SK-N-SH treated with all-trans-retinoic acid at 6 μM for 48 hours (cell line): Measurements from ENCODE around the gene RTP1.
"Not testable (repeated sequence)": the region's sequence is repeated elsewhere in the genome, so short reads cannot be mapped to it uniquely, and the experiment has no call there.

ENCODE experiments used
- ATAC-seq: fragments of 200-7000 bp; cut with Tn5 transposase; 3 replicates; pipeline ENCODE4 v1.9.1; 2020; ENCODE audit warnings: mild to moderate bottlenecking, moderate library complexity
- ARNTL ChIP-seq: fragments of 450-650 bp; formaldehyde crosslinking; IDR thresholded peaks from 2 replicates; pipeline ENCODE4 v1.5.0; 2020; ENCODE audit warnings: low read depth, mild to moderate bottlenecking, moderate library complexity, borderline replicate concordance
- BACH2 ChIP-seq: fragments of 250-450 bp; sonication (Bioruptor Pico); IDR thresholded peaks from 2 replicates; pipeline ENCODE4 v1.9.0; 2021; ENCODE audit warnings: mild to moderate bottlenecking, borderline replicate concordance
- CSDC2 ChIP-seq: fragments of 250-450 bp; sonication (Bioruptor Pico); IDR thresholded peaks from 2 replicates; pipeline ENCODE4 v1.5.0; 2020; ENCODE audit warnings: mild to moderate bottlenecking, moderate library complexity
- ESRRG ChIP-seq: fragments of 250-450 bp; sonication (Bioruptor Pico); IDR thresholded peaks from 2 replicates; pipeline ENCODE4 v1.6.1; 2021; ENCODE audit warnings: mild to moderate bottlenecking
- ISL1 ChIP-seq: fragments of 250-450 bp; sonication (Bioruptor Pico); IDR thresholded peaks from 2 replicates; pipeline ENCODE4 v2.1.2; 2022; ENCODE audit warnings: mild to moderate bottlenecking, moderate library complexity
- OSR1 ChIP-seq: fragments of 250-450 bp; sonication (Bioruptor Pico); IDR thresholded peaks from 2 replicates; pipeline ENCODE4 v1.8.0; 2022; ENCODE audit warnings: moderate library complexity, mild to moderate bottlenecking, inconsistent platforms
- PPARA ChIP-seq: fragments of 250-450 bp; sonication (Bioruptor Pico); IDR thresholded peaks from 2 replicates; pipeline ENCODE4 v1.5.0; 2020; ENCODE audit warnings: mild to moderate bottlenecking, borderline replicate concordance
- TOX ChIP-seq: fragments of 250-450 bp; sonication (Bioruptor Pico); IDR thresholded peaks from 2 replicates; pipeline ENCODE4 v1.8.0; 2021; ENCODE audit warnings: mild to moderate bottlenecking, moderate library complexity, borderline replicate concordance
- ZC3H10 ChIP-seq: fragments of 250-450 bp; sonication (Bioruptor Pico); IDR thresholded peaks from 2 replicates; pipeline ENCODE4 v1.5.1; 2021; ENCODE audit warnings: mild to moderate bottlenecking, moderate library complexity
- ZFP3 ChIP-seq: fragments of 250-450 bp; sonication (Bioruptor Pico); IDR thresholded peaks from 2 replicates; pipeline ENCODE4 v1.5.0; 2020; ENCODE audit warnings: mild to moderate bottlenecking, moderate library complexity
- ZFP30 ChIP-seq: fragments of 450-650 bp; formaldehyde crosslinking; IDR thresholded peaks from 2 replicates; pipeline ENCODE4 v1.5.0; 2022; ENCODE audit warnings: mild to moderate bottlenecking, moderate library complexity
- ZNF565 ChIP-seq: fragments of 450-650 bp; formaldehyde crosslinking; conservative IDR thresholded peaks from 2 replicates; pipeline ENCODE4 v1.5.0; 2020; ENCODE audit warnings: low read depth, mild to moderate bottlenecking, moderate library complexity
- ZNF70 ChIP-seq: fragments of 450-650 bp; formaldehyde crosslinking; IDR thresholded peaks from 2 replicates; pipeline ENCODE4 v1.5.0; 2020; ENCODE audit warnings: mild to moderate bottlenecking, moderate library complexity
- ZNF8 ChIP-seq: fragments of 450-650 bp; formaldehyde crosslinking; IDR thresholded peaks from 2 replicates; pipeline ENCODE4 v1.5.0; 2020; ENCODE audit warnings: mild to moderate bottlenecking, moderate library complexity
- TF ChIP-seq, protein P1 (sequence below): fragments of 250-450 bp; sonication (Bioruptor Pico); IDR thresholded peaks from 2 replicates; pipeline ENCODE4 v1.5.1; 2021; ENCODE audit warnings: mild to moderate bottlenecking, moderate library complexity
- TF ChIP-seq, protein P2 (sequence below): fragments of 250-450 bp; sonication (Bioruptor Pico); IDR thresholded peaks from 2 replicates; pipeline ENCODE4 v1.5.0; 2020; ENCODE audit warnings: mild to moderate bottlenecking, moderate library complexity
- TF ChIP-seq, protein P3 (sequence below): fragments of 250-450 bp; sonication (Bioruptor Pico); IDR thresholded peaks from 2 replicates; pipeline ENCODE4 v1.8.0; 2021; ENCODE audit warnings: low read depth, mild to moderate bottlenecking, moderate library complexity, borderline replicate concordance
- TF ChIP-seq, protein P4 (sequence below): fragments of 250-450 bp; sonication (Bioruptor Pico); IDR thresholded peaks from 2 replicates; pipeline ENCODE4 v1.8.0; 2020; ENCODE audit warnings: mild to moderate bottlenecking, moderate library complexity, borderline replicate concordance
- TF ChIP-seq, protein P5 (sequence below): fragments of 250-450 bp; sonication (Bioruptor Pico); IDR thresholded peaks from 2 replicates; pipeline ENCODE4 v1.5.1; 2020; ENCODE audit warnings: low read depth, mild to moderate bottlenecking, moderate library complexity

The RTP1 gene

DNA sequence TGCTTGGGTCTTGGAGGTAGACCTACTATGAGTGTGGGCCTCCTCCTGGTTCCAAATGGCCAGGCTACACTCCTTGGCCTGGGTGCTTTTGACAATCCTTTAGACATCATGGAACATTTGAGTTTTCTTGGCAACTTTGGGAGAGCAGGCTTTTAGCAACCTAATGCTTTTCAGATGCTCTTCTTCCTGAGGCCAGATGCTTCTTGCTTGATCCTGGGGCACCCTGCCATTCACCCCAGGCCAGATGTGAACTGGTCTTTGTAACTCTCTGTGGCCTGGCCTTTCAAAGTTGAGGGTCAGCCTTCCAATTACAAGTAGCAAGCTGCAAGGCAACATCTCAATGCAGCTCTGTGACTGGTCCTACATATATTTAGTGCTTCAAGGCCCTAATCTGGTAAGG is 40.5 kb downstream of the RTP1 start:
- ATAC-seq, result no peak
- TF ChIP-seq, protein P1, sequence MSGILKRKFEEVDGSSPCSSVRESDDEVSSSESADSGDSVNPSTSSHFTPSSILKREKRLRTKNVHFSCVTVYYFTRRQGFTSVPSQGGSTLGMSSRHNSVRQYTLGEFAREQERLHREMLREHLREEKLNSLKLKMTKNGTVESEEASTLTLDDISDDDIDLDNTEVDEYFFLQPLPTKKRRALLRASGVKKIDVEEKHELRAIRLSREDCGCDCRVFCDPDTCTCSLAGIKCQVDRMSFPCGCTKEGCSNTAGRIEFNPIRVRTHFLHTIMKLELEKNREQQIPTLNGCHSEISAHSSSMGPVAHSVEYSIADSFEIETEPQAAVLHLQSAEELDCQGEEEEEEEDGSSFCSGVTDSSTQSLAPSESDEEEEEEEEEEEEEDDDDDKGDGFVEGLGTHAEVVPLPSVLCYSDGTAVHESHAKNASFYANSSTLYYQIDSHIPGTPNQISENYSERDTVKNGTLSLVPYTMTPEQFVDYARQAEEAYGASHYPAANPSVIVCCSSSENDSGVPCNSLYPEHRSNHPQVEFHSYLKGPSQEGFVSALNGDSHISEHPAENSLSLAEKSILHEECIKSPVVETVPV (CRISPR knock-in tag), result no peak
- TF ChIP-seq ZFP30 (CRISPR knock-in tag) (no peak), ZNF70 (no peak), BACH2 (no peak), ARNTL (no peak), ESRRG (no peak), CSDC2 (CRISPR knock-in tag) (no peak), TOX (CRISPR knock-in tag) (no peak), ZNF565 (CRISPR knock-in tag) (no peak), ZNF8 (CRISPR knock-in tag) (no peak), ZFP3 (CRISPR knock-in tag) (no peak)
- TF ChIP-seq, protein P2, sequence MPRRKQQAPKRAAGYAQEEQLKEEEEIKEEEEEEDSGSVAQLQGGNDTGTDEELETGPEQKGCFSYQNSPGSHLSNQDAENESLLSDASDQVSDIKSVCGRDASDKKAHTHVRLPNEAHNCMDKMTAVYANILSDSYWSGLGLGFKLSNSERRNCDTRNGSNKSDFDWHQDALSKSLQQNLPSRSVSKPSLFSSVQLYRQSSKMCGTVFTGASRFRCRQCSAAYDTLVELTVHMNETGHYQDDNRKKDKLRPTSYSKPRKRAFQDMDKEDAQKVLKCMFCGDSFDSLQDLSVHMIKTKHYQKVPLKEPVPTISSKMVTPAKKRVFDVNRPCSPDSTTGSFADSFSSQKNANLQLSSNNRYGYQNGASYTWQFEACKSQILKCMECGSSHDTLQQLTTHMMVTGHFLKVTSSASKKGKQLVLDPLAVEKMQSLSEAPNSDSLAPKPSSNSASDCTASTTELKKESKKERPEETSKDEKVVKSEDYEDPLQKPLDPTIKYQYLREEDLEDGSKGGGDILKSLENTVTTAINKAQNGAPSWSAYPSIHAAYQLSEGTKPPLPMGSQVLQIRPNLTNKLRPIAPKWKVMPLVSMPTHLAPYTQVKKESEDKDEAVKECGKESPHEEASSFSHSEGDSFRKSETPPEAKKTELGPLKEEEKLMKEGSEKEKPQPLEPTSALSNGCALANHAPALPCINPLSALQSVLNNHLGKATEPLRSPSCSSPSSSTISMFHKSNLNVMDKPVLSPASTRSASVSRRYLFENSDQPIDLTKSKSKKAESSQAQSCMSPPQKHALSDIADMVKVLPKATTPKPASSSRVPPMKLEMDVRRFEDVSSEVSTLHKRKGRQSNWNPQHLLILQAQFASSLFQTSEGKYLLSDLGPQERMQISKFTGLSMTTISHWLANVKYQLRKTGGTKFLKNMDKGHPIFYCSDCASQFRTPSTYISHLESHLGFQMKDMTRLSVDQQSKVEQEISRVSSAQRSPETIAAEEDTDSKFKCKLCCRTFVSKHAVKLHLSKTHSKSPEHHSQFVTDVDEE (CRISPR knock-in tag), result no peak
- TF ChIP-seq, all 23 proteins: peak for 0

DNA sequence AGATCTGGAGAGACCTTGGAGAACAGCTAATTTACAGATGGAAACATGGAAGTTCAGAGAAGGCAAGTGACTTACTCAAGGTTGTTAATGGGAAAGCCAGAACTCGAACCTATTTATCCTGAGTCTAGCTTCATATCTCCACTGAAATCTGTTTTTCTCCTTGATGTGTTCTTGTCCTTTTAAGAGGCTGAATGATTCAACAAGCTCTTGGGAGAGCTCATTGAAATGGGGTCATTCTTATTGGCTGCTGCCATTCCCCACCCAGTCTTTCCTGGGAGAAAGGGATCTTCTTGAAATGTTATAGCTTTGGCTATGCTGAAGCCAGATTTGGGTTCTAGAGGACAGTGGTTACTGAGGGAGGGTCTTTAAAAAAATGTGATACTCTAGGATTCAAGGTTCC is 41.0 kb downstream of the RTP1 start:
- TF ChIP-seq TOX (CRISPR knock-in tag), result no peak
- TF ChIP-seq, protein P3, sequence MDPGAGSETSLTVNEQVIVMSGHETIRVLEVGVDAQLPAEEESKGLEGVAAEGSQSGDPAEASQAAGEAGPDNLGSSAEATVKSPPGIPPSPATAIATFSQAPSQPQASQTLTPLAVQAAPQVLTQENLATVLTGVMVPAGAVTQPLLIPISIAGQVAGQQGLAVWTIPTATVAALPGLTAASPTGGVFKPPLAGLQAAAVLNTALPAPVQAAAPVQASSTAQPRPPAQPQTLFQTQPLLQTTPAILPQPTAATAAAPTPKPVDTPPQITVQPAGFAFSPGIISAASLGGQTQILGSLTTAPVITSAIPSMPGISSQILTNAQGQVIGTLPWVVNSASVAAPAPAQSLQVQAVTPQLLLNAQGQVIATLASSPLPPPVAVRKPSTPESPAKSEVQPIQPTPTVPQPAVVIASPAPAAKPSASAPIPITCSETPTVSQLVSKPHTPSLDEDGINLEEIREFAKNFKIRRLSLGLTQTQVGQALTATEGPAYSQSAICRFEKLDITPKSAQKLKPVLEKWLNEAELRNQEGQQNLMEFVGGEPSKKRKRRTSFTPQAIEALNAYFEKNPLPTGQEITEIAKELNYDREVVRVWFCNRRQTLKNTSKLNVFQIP, result no peak
- TF ChIP-seq, all 23 proteins: peak for 0
- no peak for ATAC-seq

DNA sequence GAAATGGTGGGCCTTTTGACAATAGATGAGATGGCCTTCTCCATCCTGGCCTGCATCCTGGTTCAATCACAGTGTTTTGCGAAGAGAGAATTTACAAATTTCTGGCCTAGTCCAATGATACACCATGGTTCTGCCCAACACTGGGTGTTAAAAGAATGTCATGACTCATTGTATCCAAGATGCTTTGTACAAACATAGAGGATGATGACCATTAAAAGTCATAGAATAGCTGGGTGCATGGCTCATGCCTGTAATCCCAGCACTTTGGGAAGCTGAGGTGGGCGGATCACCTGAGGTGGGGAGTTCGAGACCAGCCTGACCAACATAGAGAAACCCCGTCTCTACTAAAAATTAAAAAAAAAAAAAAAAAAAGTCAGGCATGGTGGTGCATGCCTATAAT is 41.5 kb downstream of the RTP1 start:
- not testable (repeated sequence) for ATAC-seq

DNA sequence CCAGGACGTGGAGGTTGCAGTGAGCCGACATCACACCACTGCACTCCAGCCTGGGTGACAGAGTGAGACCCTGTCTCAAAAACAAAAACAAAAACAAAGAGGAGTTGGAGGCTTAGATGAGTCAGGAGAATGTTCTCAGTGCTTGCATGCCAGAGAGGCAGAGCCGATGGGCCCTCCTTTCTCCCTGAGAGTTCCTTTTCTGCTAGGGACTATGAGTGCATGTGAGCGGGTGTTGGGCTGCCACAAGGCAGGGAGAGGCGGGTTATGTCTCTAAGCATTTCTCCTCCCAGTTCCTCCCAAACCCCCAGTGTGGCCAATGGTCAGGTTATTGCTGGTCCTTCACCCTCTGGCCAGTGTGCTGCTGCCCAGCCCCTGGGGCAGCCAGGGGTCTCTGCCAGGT is 45.1 kb downstream of the RTP1 start:
- no peak for TF ChIP-seq ZFP30 (CRISPR knock-in tag)
- TF ChIP-seq ZC3H10 (CRISPR knock-in tag), result no peak
- TF ChIP-seq, protein P3, result no peak
- TF ChIP-seq CSDC2 (CRISPR knock-in tag), result no peak
- TF ChIP-seq, protein P2 (CRISPR knock-in tag), result no peak
- TF ChIP-seq ZFP3 (CRISPR knock-in tag), result no peak
- TF ChIP-seq, protein P4, sequence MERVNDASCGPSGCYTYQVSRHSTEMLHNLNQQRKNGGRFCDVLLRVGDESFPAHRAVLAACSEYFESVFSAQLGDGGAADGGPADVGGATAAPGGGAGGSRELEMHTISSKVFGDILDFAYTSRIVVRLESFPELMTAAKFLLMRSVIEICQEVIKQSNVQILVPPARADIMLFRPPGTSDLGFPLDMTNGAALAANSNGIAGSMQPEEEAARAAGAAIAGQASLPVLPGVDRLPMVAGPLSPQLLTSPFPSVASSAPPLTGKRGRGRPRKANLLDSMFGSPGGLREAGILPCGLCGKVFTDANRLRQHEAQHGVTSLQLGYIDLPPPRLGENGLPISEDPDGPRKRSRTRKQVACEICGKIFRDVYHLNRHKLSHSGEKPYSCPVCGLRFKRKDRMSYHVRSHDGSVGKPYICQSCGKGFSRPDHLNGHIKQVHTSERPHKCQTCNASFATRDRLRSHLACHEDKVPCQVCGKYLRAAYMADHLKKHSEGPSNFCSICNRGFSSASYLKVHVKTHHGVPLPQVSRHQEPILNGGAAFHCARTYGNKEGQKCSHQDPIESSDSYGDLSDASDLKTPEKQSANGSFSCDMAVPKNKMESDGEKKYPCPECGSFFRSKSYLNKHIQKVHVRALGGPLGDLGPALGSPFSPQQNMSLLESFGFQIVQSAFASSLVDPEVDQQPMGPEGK (CRISPR knock-in tag), result no peak
- no peak for TF ChIP-seq PPARA (CRISPR knock-in tag)
- no peak for TF ChIP-seq ZNF70
- TF ChIP-seq, protein P5, sequence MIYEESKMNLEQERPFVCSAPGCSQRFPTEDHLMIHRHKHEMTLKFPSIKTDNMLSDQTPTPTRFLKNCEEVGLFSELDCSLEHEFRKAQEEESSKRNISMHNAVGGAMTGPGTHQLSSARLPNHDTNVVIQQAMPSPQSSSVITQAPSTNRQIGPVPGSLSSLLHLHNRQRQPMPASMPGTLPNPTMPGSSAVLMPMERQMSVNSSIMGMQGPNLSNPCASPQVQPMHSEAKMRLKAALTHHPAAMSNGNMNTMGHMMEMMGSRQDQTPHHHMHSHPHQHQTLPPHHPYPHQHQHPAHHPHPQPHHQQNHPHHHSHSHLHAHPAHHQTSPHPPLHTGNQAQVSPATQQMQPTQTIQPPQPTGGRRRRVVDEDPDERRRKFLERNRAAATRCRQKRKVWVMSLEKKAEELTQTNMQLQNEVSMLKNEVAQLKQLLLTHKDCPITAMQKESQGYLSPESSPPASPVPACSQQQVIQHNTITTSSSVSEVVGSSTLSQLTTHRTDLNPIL, result no peak
- TF ChIP-seq, protein P1 (CRISPR knock-in tag), result no peak
- TF ChIP-seq ZNF565 (CRISPR knock-in tag), result no peak
- TF ChIP-seq ZNF8 (CRISPR knock-in tag), result no peak
- TF ChIP-seq ISL1 (CRISPR knock-in tag), result no peak
- no peak for TF ChIP-seq ESRRG
- TF ChIP-seq OSR1 (CRISPR knock-in tag), result no peak
- no peak for TF ChIP-seq ARNTL
- no peak for ATAC-seq
